HG03354 (cell line): ENCODE measurements around the gene CATSPERB.
"Not testable (repeated sequence)": the region's sequence is repeated elsewhere in the genome, so short reads cannot be mapped to it uniquely, and the experiment has no call there.

Source experiments
- ATAC-seq: cut with Tn5 transposase; IDR thresholded peaks from one replicate; pipeline ENCODE4 v1.9.1; 2021; ENCODE audit warnings: mild to moderate bottlenecking; ENCODE audit not compliant: unreplicated experiment, poor library complexity, severe bottlenecking

The CATSPERB gene

DNA sequence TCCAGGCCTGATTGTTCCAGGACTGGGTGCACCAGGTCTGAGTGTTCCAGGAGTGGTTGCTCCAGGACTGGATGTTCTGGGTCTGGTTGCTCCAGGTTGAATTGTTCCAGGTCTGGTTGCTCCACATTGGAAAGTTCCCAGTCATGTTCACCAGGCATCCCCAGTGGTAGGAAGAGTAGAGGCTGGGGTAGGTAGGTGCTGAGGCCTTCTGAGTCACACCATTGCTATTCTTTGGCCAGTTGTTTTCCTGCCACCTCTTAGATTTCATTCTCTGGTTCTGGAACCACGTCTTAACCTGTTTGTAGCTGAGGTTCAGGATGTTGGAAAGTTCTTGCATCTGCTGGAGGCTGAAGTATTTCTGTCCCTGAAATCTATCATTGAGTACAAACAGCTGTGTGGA is 127.3 kb downstream of the CATSPERB start:
- ATAC-seq = not testable (repeated sequence)

DNA sequence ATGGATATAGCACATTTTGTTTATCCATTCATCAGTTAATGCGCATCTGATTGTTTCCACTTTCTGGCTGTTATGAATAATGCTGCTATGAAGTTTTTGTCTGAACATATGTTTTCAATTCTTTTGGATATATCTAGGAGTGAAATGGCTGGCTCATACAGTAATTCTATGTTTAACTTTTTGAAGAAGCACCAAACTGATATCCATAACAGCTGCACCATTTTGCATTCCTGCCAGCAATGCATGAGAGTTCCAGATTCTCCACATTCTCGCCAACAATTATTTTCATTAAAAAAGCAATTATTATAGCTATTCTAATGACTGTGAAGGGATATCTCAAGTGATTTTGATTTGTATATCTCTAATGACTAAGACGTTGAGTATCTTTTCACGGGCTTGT is 131.9 kb downstream of the CATSPERB start:
- no peak for ATAC-seq

DNA sequence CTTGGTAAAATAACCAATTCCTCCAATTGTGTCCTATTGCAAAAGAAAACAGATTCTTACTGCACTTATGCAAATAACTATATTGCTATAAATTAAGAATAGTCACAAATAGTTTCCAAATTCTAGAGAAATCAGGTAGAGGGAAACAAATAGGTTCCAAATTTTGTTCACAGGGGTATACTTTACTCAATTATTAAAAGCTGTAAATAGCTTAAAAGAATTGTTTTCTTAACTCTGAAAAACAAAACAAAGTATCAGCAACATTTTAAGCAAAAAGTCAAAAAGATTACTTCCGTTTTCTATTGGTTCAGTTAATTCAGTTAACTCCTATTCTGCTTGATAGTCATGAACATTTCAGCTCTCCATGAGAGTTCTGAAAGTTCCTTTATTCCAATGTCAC is 136.2 kb downstream of the CATSPERB start:
- ATAC-seq = no peak

DNA sequence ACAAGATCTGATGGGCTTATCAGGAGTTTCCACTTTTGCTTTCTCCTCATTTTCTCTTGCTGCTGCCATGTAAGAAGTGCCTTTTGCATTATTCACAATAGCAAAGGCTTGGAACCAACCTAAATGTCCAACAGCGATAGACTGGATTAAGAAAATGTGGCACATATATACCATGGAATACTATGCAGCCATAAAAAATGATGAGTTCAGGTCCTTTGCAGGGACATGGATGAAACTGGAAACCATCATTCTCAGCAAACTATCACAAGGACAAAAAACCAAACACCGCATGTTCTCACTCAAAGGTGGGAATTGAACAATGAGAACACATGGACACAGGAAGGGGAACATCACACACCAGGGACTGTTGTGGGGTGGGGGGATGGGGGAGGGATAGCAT is 137.9 kb downstream of the CATSPERB start:
- not testable (repeated sequence) for ATAC-seq

GRCh38 chr14:91586410-91586809 is 145.5 kb downstream of the CATSPERB start:
- no peak for ATAC-seq

- ATAC-seq = no peak
Observed at GRCh38 chr14:91585856-91586255, 146.0 kb downstream of the CATSPERB start.

DNA sequence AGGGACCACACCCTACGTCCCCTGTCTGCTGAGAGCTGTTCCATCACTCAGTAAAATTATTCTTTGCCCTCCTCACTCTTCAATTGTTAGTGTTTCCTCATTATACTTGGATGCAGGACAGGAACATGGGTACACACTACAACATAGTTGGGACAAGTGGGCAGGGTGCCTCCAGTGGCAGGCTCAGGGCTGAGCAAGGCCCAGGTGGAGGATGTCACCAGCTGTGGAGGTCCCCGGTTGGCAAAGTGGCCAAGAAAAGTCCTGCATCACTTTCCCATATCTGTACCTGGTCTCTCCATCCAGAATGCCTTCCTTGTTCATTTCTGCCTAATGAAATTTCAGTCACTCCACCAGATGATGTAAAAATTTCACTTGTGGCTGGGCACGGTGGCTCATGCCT is 149.1 kb downstream of the CATSPERB start:
- ATAC-seq = no peak

- ATAC-seq = no peak
Observed at GRCh38 chr14:91580876-91581577, 150.9 kb downstream of the CATSPERB start.

GRCh38 chr14:91577632-91578233 is 154.2 kb downstream of the CATSPERB start:
- ATAC-seq = no peak

GRCh38 chr14:91575469-91576208 is 156.2 kb downstream of the CATSPERB start:
- no peak for ATAC-seq

DNA sequence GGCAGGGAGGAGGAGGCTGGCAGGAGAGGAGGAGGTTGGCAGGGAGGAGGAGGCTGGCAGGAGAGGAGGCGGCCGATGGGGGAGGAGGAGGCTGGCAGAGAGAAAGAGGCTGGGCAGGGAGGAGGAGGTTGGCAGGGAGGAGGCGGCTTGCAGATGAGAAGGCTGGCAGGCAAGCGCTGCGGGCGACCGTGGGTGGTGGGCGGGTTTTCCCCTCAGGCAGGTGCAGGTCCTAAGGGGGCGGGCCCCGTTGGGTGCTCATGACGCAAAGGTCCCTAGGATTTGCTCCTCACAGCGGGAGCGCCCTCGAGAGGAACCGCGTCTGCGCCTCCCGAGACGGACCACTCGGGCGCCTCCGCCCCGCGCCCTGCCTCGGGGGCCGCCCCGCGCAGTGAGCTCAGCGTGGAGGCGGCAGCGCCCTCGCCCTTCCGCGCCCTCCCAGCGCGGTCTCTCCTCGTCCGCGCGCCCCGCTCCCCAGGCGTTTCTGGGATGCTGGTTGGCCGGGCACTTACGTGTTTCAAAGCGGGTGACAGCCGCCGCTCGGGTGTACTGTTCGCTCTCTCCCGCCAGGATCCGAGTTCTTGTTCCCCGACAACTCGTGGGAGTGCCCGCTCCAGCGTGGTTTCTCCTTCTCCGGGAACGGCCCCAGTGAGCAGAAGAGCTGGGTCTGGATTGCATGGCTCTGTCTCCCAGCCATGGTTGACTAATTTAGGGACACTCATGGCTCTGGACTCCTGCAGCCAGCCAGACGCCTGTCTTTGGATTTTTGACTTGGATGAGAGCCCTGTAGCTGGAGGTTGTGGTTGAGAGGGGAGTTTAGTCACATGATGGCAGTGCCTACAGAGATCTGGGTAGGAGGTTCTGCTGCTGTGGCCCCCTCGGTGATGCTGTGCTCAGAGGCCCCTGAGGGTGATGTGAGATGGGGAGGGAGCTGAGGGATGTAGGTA is 157.7 kb downstream of the CATSPERB start:
- ATAC-seq = no peak

DNA sequence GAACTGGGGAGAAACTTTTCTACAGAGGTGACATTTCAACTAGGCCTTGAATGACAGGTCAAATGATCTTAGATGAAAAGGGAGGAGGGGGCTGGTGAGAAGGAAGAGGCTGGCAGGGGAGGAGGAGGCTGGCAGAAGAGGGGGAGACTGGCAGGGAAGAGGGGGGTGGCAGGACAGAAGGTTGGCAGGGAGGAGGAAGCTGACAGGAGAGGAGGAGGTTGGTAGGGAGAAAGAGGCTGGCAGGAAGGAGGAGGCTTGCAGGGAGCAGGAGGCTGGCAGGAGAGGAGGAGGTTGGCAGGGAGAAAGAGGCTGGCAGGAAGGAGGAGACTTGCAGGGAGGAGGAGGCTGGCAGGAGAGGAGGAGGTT is 158.4 kb downstream of the CATSPERB start:
- no peak for ATAC-seq

- ATAC-seq = no peak
Observed at GRCh38 chr14:91570021-91570420, 161.9 kb downstream of the CATSPERB start.

GRCh38 chr14:91569301-91569700 is 162.6 kb downstream of the CATSPERB start:
- ATAC-seq = no peak

DNA sequence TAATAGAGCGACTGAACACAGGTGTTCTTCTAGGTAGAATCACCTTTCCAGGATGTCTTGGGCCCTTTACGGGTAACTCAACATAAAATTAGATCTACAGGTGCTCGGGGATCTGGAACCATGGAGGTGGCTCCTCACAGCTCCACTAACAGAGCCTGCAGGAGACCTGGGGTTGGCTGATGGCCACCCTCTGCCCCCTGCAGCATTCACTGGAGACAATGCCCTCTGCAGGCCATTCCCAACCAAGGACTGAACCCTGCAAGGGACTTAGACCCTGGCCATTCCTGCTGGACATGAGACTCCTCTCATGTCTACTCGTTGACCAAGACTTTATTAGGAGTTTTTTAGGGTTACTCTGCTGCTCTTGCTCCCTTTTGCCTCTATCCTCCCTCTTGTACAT is 163.3 kb downstream of the CATSPERB start:
- no peak for ATAC-seq

GRCh38 chr14:91567827-91568226 is 164.1 kb downstream of the CATSPERB start:
- not testable (repeated sequence) for ATAC-seq

DNA sequence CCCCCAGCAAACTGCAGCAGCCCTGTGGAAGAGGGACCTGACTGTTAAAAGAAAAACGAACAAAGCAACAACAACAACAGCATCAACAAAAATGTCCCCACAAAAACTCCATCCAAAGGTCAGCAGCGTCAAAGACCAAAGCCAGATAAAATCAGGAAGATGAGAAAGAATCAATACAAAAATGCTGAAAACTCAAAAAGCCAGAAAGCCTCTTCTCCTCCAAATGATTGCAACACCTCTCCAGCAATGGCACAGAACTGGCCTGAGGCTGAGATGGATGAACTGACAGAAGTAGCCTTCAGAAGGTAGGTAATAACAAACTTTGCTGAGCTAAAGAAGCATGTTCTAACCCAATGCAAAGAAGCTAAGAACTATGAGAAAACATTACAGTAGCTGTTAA is 176.4 kb downstream of the CATSPERB start:
- no peak for ATAC-seq

DNA sequence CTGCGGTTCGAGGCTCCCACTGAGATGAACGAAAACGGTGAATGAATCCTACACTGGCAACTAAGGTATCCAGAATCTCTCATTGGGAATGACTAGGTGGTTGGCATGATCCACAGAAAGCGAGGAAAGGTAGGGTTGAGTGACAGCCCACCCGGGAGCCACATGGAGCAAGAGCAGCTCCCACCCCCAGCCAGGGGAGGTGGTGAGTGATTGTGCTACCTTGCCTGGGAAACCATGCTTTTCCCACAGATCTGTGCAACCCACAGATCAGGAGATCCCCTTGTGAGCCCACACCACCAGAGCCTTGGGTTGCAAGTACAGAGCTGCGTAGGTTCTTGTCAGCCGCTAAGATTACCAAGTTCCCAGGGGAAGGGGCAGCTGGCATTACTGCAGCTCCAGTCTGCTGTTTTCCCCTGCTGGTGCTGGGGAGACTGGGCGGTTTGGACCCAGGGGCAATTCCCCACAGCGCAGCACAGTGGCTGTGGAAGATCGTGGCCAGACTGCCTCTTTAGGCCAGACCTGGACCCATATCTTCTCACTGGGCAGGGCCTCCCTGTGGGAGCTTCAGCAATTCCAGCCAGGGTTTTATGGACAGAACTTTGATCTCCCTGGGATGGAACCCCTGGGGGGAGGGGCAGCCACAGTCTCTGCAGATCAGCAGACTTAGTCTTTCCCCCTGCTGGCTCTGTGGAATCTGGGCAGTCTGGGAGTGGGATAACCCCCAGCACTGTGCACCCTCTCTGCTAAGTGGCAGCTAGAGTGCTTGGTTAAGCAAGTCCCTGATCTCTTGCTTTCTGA is 177.2 kb downstream of the CATSPERB start:
- no peak for ATAC-seq

- no peak for ATAC-seq
Observed at GRCh38 chr14:91548108-91548507, 183.8 kb downstream of the CATSPERB start.
